Measurements from ENCODE around the gene TNS3.

DNA sequence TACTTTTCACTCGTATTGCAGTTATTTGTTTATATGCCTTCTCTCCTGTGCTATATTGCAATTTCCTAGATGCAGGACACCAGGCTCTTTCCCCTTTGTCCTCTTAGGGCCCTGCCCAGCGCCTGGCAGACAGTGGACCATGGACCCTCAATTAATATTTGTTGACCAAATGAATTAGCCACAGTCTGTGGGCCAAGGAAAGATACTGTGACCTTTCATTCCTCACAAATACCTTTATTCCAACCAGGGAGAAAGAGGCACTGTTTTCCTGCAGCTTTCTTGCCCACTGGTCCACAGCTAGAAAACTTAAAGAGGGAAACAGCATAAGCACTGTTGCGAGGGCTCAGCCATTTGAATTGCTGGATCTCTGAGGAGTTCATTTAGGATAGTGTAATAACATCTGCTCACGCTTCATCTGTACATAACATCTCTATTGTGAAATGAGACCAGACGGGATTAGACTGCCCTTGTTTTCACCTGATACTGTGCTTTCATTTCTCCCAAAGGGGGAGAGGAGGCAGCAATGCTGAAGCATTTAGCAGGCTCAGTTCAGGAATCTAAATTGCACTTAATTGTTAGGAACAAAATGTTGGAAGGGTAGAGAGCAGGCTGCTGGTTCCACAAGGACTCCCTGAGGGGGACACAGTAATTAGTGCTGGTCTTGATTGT is 46.7 kb downstream of the TNS3 start:
- no peak for TF ChIP-seq MYC (IDR thresholded peaks at IDR 0.05; ENCODE audit: low read depth, low read length)
- TF ChIP-seq, protein P1, sequence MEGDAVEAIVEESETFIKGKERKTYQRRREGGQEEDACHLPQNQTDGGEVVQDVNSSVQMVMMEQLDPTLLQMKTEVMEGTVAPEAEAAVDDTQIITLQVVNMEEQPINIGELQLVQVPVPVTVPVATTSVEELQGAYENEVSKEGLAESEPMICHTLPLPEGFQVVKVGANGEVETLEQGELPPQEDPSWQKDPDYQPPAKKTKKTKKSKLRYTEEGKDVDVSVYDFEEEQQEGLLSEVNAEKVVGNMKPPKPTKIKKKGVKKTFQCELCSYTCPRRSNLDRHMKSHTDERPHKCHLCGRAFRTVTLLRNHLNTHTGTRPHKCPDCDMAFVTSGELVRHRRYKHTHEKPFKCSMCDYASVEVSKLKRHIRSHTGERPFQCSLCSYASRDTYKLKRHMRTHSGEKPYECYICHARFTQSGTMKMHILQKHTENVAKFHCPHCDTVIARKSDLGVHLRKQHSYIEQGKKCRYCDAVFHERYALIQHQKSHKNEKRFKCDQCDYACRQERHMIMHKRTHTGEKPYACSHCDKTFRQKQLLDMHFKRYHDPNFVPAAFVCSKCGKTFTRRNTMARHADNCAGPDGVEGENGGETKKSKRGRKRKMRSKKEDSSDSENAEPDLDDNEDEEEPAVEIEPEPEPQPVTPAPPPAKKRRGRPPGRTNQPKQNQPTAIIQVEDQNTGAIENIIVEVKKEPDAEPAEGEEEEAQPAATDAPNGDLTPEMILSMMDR (IDR thresholded peaks at IDR 0.05; ENCODE audit: low read depth, low read length), result no peak
- no peak for TF ChIP-seq POLR2A (IDR thresholded peaks at IDR 0.05; ENCODE audit: extremely low read depth, insufficient read length)
- TF ChIP-seq, protein P2, sequence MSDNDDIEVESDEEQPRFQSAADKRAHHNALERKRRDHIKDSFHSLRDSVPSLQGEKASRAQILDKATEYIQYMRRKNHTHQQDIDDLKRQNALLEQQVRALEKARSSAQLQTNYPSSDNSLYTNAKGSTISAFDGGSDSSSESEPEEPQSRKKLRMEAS (IDR thresholded peaks at IDR 0.05; ENCODE audit: low read depth, low read length), result no peak
